Amygdala (tissue), 56 donors: ENCODE measurements around the gene ARMC3.

Source experiments
- DNase-seq, 56 donors: peaks; one replicate each; lab custom pipeline; 2025; lab: John Stamatoyannopoulos, UW

Gene ARMC3

DNA sequence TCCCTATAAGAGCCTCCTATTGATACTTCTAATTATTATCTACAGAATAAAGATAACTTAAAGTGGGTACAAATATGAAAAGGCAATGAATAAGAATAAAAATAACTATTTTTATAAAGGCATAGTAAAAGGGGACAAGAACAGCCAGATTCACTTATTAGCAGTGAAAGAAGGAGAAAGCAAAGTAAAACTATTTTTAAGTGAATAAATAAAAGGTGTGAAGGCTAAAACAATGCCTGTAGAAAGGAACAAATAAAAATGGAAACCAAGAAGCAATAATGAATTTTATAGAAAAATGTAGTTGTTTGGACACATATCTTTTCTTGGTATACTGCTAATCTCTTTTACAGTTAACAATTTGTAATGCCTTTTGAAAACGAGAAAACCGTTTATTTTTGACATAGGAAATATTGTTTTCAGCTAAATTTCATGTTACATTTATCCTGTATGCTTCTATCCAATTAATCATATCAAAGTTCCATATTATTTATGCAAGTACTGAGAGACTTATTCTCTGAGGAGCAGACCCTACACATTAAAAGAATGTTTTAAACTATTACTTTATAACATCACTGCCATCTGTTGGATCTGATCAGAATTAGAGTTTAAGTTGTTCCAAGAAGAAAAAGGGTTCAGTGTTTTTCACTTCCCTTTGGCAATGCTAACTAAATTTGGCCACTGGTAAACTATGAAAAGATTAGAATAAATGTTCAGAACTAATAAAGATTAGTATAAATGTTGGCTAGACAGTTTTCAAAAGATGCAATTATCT is 59.1 kb downstream of the ARMC3 start:
- DNase-seq, result peak in 1 of 56 donors; percentile 67

DNA sequence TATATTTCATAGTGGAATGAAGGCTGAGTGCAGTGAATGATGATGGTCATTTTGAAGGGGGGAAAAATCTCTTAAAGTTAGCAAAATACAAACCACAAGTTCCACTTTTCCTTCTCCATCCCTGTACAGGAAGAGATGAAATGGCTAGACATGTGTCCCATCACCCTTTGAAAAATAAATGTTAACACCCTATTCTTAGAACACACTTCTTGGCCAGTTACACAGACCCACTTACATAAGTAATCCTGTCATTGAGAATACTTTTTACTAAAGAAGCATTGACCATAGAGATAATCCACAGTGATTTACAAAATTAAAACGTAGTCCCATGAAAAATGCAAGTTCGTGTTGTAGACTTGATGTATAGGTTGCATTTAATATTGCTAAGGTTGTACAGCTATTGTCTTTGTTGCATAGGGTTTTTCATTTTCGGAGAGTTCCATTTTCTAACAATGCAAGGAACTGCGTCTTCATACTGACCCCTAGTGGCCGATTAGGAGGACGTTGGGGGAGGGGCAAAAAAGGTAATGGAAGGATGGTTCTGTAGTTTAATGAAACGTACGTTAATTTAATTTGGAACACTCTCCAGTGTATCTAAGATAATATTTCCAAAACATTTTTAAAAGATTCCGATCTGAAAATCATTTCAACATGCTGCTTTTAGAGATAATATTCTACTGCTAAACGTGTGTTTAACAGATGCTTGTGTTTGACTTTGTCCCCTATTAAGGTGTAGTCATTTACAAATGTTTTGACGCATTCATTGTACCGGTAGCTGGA is 60.9 kb downstream of the ARMC3 start:
- DNase-seq, result peak in 34 of 56 donors; percentile 2 to 81 (median 24)

- DNase-seq, result no peak
Observed at GRCh38 chr10:22990443-22990842, 62.6 kb downstream of the ARMC3 start.

DNA sequence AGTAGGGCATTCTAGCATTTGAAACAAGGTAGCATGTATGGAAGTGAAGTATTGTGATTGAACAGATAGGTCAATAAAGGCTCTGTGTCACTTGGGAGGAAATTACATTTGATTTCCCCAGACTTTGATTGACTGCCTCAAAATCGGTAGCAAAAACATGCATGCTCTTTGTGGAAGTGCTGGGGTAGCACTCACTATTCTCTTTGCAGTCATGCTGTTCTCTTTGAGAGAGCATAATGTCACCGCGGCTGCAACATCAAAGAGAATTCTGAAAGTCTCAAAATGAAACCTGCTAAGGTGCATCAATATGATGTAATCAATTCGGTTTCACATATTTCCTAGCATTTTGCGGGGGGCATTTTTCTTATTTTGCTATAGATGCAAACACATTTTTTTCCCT is 64.2 kb downstream of the ARMC3 start:
- no peak for DNase-seq

GRCh38 chr10:22992621-22993020 is 64.8 kb downstream of the ARMC3 start:
- no peak for DNase-seq

GRCh38 chr10:22993314-22993713 is 65.5 kb downstream of the ARMC3 start:
- no peak for DNase-seq

- peak in 11 of 56 donors; percentile 2 to 37 (median 16) for DNase-seq
Observed at GRCh38 chr10:22997096-22997495, 69.2 kb downstream of the ARMC3 start.

GRCh38 chr10:22998091-22998490 is 70.2 kb downstream of the ARMC3 start:
- DNase-seq, result no peak

DNA sequence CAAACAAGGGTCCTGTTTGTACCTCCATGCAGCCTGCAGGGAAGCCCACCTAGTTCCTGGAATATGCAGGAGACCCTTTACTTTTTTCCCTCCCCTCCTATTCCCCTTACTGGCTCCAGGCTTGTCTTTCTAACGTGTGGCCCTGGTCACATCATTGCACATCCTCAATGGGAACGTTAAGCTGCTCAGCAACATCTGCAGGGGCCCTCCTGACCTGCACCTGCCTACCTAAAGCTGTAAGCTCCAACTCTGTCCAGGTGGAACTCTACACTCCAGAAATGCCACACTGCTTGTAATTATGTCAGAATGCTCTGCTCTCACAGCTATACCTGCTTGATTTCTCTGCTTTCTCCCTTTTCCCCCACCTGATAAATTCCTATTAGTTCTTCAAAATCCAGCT is 72.1 kb downstream of the ARMC3 start:
- DNase-seq, result no peak

GRCh38 chr10:23001901-23002516 is 74.2 kb downstream of the ARMC3 start:
- DNase-seq, result no peak

GRCh38 chr10:23005150-23005549 is 77.3 kb downstream of the ARMC3 start:
- no peak for DNase-seq

DNA sequence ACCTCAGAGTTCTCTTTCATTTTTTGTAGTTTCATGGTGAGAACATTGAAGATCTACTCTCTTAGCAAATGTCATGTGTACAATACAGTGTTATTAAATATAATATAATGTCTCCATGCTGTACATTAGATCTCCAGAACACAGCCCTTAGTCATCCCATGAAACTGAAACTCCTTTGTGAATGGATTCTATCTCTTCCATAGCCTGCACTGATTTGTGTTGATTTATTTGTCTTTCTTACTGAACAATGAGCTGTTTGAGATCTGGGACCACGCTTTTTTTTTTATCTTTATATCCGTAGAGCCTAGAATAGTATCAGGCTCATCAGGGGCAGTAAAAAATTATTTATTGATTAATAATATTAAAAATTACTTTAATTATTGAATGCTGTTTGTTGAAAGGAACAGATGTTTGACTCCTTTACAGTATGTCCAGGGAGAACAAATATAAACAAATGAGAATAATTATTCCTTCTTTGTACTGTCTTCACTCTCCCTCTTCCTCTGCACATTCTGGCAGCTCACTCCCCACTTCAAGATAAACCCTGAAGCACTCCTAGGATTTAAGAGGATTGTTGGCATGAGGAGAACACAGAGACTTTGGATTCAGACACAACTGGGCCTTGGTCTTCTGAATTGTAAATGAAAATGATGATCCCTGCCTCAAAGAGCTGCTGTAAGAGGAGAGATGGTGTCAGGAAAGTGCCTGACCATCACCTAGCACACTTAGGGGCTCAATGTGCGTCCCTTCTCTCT is 85.9 kb downstream of the ARMC3 start:
- peak in 1 of 56 donors; percentile 7 for DNase-seq

GRCh38 chr10:23015021-23015707 is 87.3 kb downstream of the ARMC3 start:
- DNase-seq, result no peak

GRCh38 chr10:23016636-23017035 is 88.8 kb downstream of the ARMC3 start:
- DNase-seq, result no peak

DNA sequence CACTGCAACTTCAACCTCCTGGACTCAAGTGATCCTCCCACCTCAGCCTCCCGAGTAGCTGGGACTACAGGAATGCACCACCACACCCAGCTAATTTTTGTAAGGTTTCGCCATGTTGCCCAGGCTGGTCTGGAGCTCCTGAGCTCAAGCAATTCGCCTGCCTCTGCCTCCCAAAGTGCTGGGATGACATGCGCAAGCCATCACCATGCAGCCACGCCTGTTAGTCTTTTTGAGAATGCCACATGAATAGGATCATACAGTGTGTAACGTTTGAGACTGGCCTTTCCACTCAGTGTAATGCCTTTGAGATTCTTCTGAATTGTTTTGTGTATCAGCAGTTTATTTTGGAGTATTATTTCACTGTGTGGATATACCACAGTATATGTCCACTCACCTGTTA is 91.8 kb downstream of the ARMC3 start:
- DNase-seq, result no peak

DNA sequence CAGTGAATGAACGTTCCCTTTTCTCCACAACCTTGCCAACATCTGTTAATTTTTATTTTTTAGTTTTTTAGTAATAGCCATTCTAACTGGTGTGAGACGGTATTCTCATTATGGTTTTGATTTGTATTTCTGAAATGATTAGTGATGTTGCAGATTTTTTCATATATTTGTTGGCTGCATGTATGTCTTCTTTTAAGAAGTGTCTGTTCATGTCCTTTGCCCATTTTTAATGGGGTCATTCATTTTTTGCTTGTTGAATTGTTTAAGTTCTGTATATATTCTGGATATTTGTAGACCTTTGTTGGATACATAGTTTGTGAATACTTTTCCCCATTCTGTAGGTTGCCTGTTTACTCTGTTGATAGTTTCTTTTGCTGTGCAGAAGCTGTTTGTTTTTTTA is 93.6 kb downstream of the ARMC3 start:
- no peak for DNase-seq

DNA sequence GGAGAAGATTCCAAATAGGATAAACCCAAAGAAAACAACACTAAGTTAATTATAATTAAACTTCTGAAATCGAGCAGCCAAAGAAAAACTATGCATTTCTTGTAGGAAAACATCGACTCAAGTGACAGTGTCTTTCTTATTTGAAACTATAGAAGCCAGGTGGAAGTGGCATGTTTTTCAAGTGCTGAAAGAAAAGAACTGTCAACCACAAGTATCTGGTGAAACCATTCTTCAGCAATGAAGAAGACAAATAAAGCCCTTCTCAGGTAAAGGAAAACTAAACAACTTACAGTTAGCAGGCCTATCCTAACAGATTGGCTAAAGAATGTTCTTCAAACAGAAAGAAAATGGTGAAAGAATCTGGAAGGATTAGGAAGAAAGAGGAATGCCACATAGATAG is 96.1 kb downstream of the ARMC3 start:
- no peak for DNase-seq

DNA sequence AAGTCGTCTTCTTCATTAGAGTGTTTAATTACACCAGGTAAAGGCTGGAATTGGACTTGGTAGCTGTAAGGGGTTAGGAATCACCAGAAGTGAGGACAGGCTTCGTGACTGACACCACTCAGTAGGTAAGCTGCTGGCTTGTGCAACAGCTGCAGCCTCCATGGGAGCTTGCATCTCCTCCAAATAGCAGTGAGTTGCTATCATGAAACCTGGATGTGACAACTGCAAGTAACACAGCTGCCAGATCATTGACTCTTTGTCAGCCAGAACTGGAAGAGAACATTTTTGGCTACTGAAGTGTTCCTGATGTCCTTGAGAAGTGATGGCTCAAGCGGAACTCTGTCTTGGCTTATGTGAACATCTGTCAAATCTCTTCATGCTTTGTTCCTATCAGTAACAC is 103.5 kb downstream of the ARMC3 start:
- DNase-seq, result no peak

DNA sequence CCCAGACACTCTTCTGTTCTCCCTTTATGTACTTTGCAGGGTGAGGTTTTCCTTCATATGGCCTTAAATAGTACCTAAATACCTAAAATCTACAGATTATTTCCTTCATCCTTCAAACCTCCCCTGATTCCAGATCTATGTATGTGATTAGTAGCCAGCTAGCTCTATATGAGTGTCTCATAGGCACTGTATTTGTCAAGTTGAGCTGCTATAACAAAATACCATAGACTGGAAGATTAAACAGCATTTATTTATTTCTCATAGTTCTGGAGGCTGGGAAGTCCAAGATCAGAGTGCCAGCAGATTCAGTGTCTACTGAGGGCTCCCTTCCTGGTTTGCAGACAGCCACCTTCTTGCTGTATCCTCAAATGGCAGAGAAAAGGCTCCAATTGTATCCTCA is 106.9 kb downstream of the ARMC3 start:
- DNase-seq, result no peak

DNA sequence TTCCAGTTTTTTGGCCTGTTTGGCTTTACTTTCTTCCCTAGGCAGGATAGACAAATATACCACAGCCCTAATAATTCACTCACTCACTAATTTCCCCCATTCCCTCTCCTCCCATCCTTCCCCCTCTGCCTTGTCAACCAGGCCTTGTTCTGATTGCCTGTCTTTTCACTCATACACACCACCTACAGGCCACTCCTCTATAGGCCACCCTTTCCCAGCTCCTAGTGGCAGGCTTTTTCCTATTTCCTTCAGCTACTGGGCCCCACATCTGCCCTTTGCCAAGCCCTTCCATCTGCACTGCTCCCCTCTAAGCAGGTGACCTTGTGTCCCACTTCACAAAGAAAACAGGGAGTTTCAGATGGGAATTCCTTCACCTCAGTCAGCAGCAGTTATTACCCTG is 107.7 kb downstream of the ARMC3 start:
- no peak for DNase-seq
